ENCODE measurements around the gene NR2E3. TPM values are rescaled to one million over a fixed set of nuclear protein-coding genes. Genes with fewer than 3 reads are reported as not detected.

NR2E3 gene
- total RNA-seq, result 0.13 and 0.16 TPM in 2 replicates

GRCh38 chr15:71810256-71811035 lies at the start of gene NR2E3:
TSS of gene NR2E3 (plus strand) at chr15:71810554. CDS start at chr15:71810744, 190 bp downstream.

All from mesangial cell (primary cell).